Measurements from ENCODE around the gene GABRR1. TPM values are rescaled to one million over a fixed set of nuclear protein-coding genes. Genes with fewer than 3 reads are reported as not detected.
"Not testable (repeated sequence)": the region's sequence is repeated elsewhere in the genome, so short reads cannot be mapped to it uniquely, and the experiment has no call there.

GABRR1 gene
- total and polyA plus RNA-seq, 10 donors = not detected

DNA sequence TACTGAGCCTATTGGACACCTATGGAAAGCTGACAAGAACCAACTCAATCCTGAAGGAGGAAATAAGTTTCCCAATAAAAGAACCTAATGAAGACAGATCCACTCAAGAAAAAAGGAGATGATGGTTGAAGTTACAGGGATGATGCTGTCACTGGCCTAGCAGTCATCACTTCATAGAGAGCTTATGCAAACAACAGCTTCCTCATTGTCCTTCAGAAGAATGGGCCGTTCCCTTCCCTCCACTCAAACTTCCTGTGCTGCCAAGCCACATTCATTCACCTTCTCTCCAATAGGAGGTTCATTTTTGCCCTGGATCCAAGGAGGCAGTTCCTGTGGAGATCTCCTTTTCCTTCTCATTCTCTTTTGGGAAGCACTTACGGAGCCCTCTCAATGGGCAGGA, 85.1 kb downstream of the GABRR1 start:
- DNase-seq = no peak
- Histone ChIP-seq H3K4me3 (no peak overlapping the region), H3K9me3 (peaks cover 0 to 20% (median 14%) of the 10 kb centered on the region in 8 donors), H3K36me3 (no peaks in the 10 kb centered on the region), H3K27me3 (replicated peaks in 1 of 7) (no peaks in the 10 kb centered on the region), H3K27ac (peak overlapping the region in 1 of 8 donors; percentile 19), H3K4me1 (no peaks in the 10 kb centered on the region)
- no peak for TF ChIP-seq POLR2A (IDR thresholded peaks at IDR 0.05)
- intact Hi-C loops (cut with DNase I; ENCODE audit: low total_unique reads) = no loop called here
- WGBS, 5 donors = 53 to 75% (median 59%) methylated on average over 2 of the region's 2 CpGs

DNA sequence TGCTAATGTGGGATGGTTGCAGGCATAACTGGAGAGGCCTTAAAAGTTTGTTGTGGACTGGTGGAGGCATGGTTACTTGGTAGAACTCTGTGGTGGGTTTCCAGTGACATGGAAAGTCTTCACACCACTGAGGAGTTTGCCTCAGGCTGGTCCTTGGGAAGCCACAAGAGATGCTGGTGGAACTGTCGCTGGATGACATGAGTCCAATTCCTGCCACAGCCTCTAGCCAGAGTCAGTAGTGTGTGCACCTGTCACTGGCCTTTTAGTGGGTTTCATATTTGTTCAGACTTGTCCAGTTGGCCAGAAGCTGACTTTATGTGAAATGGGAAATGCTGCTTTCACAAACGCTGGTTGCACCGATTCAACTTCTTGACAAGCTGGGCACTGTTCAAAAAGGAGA, 85.6 kb downstream of the GABRR1 start:
- no peak for DNase-seq

DNA sequence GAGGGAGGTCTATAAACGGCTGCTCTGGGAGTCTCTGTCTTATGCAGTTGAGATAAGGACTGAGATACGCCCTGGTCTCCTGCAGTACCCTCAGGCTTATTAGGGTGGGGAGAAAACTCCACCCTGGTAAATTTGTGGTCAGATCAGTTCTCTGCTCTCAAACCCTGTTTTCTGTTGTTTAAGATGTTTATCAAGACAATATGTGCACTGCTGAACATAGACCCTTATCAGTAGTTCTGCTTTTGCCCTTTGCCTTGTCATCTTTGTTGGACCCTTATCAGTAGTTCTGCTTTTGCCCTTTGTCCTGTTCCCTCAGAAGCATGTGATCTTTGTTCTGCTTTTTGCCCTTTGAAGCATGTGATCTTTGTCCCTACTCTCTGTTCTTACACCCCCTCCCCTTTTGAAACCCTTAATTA, 88.9 kb downstream of the GABRR1 start:
- H3K4me3 ChIP-seq; H3K36me3 ChIP-seq; DNase-seq; H3K27me3 ChIP-seq (replicated peaks in 1 of 7); H3K4me1 ChIP-seq; intact Hi-C loops (cut with DNase I; ENCODE audit: low total_unique reads): not testable (repeated sequence)
- H3K27ac ChIP-seq = peak overlapping the region in 2 of 8 donors; percentile 59 to 82
- WGBS, 5 donors = 51 to 90% (median 69%) methylated on average over 2 of the region's 2 CpGs
- H3K9me3 ChIP-seq = peaks cover 0 to 20% (median 14%) of the 10 kb centered on the region in 8 donors

More for the DNA sequence above, 85.6 kb downstream of the GABRR1 start:
- TF ChIP-seq POLR2A (IDR thresholded peaks at IDR 0.05) = no peak
- TF ChIP-seq, protein P1, sequence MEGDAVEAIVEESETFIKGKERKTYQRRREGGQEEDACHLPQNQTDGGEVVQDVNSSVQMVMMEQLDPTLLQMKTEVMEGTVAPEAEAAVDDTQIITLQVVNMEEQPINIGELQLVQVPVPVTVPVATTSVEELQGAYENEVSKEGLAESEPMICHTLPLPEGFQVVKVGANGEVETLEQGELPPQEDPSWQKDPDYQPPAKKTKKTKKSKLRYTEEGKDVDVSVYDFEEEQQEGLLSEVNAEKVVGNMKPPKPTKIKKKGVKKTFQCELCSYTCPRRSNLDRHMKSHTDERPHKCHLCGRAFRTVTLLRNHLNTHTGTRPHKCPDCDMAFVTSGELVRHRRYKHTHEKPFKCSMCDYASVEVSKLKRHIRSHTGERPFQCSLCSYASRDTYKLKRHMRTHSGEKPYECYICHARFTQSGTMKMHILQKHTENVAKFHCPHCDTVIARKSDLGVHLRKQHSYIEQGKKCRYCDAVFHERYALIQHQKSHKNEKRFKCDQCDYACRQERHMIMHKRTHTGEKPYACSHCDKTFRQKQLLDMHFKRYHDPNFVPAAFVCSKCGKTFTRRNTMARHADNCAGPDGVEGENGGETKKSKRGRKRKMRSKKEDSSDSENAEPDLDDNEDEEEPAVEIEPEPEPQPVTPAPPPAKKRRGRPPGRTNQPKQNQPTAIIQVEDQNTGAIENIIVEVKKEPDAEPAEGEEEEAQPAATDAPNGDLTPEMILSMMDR (IDR thresholded peaks at IDR 0.05 in 8 of 11, conservative IDR thresholded peaks at IDR 0.05 in 3 of 11) = no peak
- H3K27ac ChIP-seq = peak overlapping the region in 1 of 8 donors; percentile 19
- no peaks in the 10 kb centered on the region for H3K4me1 ChIP-seq
- H3K4me3 ChIP-seq = no peak overlapping the region
- H3K36me3 ChIP-seq = no peaks in the 10 kb centered on the region
- H3K9me3 ChIP-seq = peaks cover 0 to 20% (median 14%) of the 10 kb centered on the region in 8 donors
- intact Hi-C loops (cut with DNase I; ENCODE audit: low total_unique reads) = no loop called here
- WGBS, 5 donors = 88 to 96% (median 91%) methylated on average over 3 of the region's 3 CpGs
- H3K27me3 ChIP-seq (replicated peaks in 1 of 7) = no peaks in the 10 kb centered on the region

Other genes with a start within 250 kb of the GABRR1 start
- gene PNRC1, start 136.6 kb downstream of the GABRR1 start, total RNA-seq = 100 to 1,000 TPM; 247 to 350 (median 316) TPM
- gene PNRC1, start 136.6 kb downstream of the GABRR1 start, polyA plus RNA-seq = 10 to 100 TPM; 73.1 to 79.3 (median 79.1) TPM
- under 1 TPM in 3 of 7 donors, not detected in 4; 0.09 to 0.40 (median 0.12) TPM for gene SRSF12, start 99.3 kb downstream of the GABRR1 start, total RNA-seq
- under 1 TPM; 0.10 to 0.33 (median 0.11) TPM for gene SRSF12, start 99.3 kb downstream of the GABRR1 start, polyA plus RNA-seq
- 10 to 100 TPM in 2 of 7 donors, 1 to 10 TPM in 5; 5.8 to 14.6 (median 8.3) TPM for gene PM20D2, start 71.3 kb downstream of the GABRR1 start, total RNA-seq
- gene PM20D2, start 71.3 kb downstream of the GABRR1 start, polyA plus RNA-seq = 1 to 10 TPM; 5.6 TPM
- gene GABRR2, start 97.9 kb upstream of the GABRR1 start, total RNA-seq = 10 to 100 TPM in 1 of 7 donors, 1 to 10 TPM in 6; 1.7 to 13.0 (median 4.9) TPM
- under 1 TPM; 0.32 to 0.48 (median 0.33) TPM for gene GABRR2, start 97.9 kb upstream of the GABRR1 start, polyA plus RNA-seq
- 100 to 1,000 TPM in 1 of 7 donors, 10 to 100 TPM in 6; 69.7 to 115 (median 72.9) TPM for gene UBE2J1, start 135.4 kb upstream of the GABRR1 start, total RNA-seq
- 10 to 100 TPM; 48.3 to 62.3 (median 49.2) TPM for gene UBE2J1, start 135.4 kb upstream of the GABRR1 start, polyA plus RNA-seq
- gene RRAGD, start 194.9 kb upstream of the GABRR1 start, total RNA-seq = 10 to 100 TPM; 11.0 to 26.5 (median 18.5) TPM
- 1 to 10 TPM; 3.1 to 7.9 (median 4.6) TPM for gene RRAGD, start 194.9 kb upstream of the GABRR1 start, polyA plus RNA-seq
- 10 to 100 TPM in 4 of 7 donors, 1 to 10 TPM in 3; 6.0 to 18.4 (median 10.1) TPM for gene ANKRD6, start 215.8 kb upstream of the GABRR1 start, total RNA-seq
- gene ANKRD6, start 215.8 kb upstream of the GABRR1 start, polyA plus RNA-seq = 1 to 10 TPM; 2.2 to 4.7 (median 2.7) TPM